BE2C (cell line): ENCODE measurements around the gene CTNNBL1.
A peak's percentile ranks its signal among the peaks of the same experiment; 100 is the strongest.

Experiments used
- DNase-seq: peaks from one replicate; pipeline ENCODE4 v3.0.0-alpha.2; 2020
- H3K27me3 ChIP-seq: fragments of 250-450 bp; sonication (Bioruptor Pico); 2 replicates; pipeline ENCODE4 v1.5.1; 2020; ENCODE audit warnings: mild to moderate bottlenecking
- H3K36me3 ChIP-seq: fragments of 250-450 bp; sonication (Bioruptor Pico); 2 replicates; pipeline ENCODE4 v1.5.1; 2020; ENCODE audit warnings: mild to moderate bottlenecking
- H3K4me1 ChIP-seq: fragments of 250-450 bp; sonication (Bioruptor Pico); 2 replicates; pipeline ENCODE4 v1.5.1; 2020
- H3K4me3 ChIP-seq: 2 replicates; pipeline ENCODE4 v1.5.1; 2011; ENCODE audit warnings: low read depth, low read length
- H3K9me3 ChIP-seq: fragments of 250-450 bp; sonication (Bioruptor Pico); 2 replicates; pipeline ENCODE4 v1.5.1; 2020
- TF ChIP-seq, protein P1 (sequence below): IDR thresholded peaks from 2 replicates; pipeline ENCODE4 v1.5.1; 2012; ENCODE audit warnings: mild to moderate bottlenecking, low read depth, low read length

CTNNBL1 gene

DNA sequence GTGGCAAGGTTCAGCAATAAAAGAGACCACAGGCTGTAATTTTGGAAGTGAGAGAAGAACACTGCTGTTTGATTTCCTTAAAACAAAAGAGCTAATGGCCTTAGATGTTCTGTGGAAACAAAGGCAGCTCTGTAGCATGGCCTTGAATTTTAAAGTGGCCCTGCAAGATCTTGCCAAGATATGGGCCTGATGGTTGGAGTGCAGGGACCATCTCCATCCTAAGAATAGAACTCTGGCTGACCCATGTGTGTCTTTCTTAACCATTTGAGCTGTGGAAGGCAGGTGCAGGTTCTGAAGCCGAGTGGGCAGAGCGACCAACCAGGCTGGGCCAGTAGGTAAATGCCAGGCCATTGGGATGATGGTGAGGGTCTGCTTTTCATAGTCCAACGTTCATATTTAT is 135.3 kb downstream of the CTNNBL1 start:
- peaks cover 24% of the 10 kb centered on the region for H3K4me1 ChIP-seq
- TF ChIP-seq, protein P1, sequence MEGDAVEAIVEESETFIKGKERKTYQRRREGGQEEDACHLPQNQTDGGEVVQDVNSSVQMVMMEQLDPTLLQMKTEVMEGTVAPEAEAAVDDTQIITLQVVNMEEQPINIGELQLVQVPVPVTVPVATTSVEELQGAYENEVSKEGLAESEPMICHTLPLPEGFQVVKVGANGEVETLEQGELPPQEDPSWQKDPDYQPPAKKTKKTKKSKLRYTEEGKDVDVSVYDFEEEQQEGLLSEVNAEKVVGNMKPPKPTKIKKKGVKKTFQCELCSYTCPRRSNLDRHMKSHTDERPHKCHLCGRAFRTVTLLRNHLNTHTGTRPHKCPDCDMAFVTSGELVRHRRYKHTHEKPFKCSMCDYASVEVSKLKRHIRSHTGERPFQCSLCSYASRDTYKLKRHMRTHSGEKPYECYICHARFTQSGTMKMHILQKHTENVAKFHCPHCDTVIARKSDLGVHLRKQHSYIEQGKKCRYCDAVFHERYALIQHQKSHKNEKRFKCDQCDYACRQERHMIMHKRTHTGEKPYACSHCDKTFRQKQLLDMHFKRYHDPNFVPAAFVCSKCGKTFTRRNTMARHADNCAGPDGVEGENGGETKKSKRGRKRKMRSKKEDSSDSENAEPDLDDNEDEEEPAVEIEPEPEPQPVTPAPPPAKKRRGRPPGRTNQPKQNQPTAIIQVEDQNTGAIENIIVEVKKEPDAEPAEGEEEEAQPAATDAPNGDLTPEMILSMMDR, result no peak

DNA sequence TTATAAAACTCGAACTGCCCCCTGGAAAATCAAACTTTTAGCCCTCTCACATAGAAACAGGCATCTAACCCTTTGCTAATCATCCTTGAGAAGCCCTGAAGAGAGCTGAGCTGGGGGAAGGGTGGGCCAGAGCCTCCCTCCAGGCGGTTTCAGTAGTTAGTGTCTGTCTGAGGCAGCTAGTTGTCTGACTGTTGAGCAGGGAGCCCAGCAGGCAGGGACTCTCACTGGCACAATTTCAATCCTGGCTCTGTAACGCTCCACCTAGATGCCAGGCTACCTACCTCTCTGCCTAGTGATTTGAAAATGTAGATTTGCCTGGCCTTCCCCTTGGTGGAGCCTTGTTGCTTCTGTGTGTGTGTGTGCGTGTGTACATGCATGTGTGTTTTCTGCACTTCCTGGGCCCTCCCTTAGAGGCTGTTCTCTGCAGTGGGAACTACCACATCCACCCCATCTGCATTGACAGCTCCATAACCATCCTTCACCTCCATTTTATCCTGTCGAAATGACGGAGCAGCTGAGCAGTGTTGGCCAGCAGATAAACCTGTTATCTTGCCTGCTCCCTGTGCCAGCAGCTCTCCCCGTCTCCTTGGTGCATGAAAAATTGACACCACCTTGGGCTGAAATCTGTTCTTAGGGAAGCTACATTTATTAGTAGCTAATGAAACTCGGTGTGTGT is 139.5 kb downstream of the CTNNBL1 start:
- DNase-seq, result peak; percentile 15
- Histone ChIP-seq H3K9me3 (no peaks in the 10 kb centered on the region), H3K4me3 (no peak overlapping the region), H3K36me3 (no peaks in the 10 kb centered on the region), H3K4me1 (peaks cover 22% of the 10 kb centered on the region), H3K27me3 (no peaks in the 10 kb centered on the region)
- TF ChIP-seq, protein P1, result no peak

More for the DNA sequence above, 135.3 kb downstream of the CTNNBL1 start:
- Histone ChIP-seq H3K9me3 (no peaks in the 10 kb centered on the region), H3K36me3 (no peaks in the 10 kb centered on the region), H3K27me3 (no peaks in the 10 kb centered on the region), H3K4me3 (no peak overlapping the region)
- DNase-seq, result no peak

DNA sequence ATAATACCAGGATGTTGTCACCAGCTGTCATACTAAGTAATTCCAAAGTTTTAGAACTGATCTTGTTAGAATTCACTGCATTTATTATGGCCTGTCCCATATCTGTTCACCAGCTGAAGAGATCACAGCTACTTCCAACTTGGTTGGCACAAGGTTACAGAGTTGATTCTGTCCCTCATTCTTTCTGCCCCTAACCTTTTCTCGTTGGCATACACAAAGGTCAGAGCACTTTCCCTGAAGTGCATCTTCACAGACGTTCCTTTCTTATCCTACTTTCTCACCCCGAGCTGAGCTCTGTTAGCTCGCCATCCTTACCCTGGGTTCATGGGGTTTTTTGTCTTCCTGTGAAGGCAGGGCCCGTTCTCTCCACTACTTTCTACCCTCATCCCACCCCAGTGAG is 143.1 kb downstream of the CTNNBL1 start:
- peaks cover 4% of the 10 kb centered on the region; the same call in 1 of the 2 replicates for H3K36me3 ChIP-seq
- DNase-seq, result no peak
- TF ChIP-seq, protein P1, result no peak

DNA sequence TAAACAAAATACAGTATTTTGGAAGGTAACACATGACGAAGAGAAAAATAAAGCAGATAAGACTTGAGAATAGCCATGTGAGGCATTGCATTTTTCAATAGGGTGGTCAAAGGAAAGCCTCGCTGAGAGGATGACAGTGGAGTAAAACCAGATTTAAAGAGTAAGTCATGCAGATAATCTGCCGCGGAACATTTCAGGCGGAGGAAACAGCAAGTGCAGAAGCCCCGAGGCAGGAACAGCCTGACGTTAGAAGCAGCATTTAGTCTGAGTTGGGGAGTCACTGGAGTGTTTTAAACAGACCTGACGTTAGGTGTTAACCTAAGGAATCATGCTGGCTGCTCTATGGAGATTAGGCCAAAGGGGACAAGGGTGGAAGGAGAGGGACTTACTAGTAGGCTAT is 144.1 kb downstream of the CTNNBL1 start:
- DNase-seq, result peak; percentile 55
- Histone ChIP-seq H3K36me3 (peaks cover 6% of the 10 kb centered on the region), H3K27me3 (no peaks in the 10 kb centered on the region), H3K4me3 (no peak overlapping the region), H3K4me1 (peaks cover 15% of the 10 kb centered on the region), H3K9me3 (no peaks in the 10 kb centered on the region)
- TF ChIP-seq, protein P1, result no peak

More for the DNA sequence above, 143.1 kb downstream of the CTNNBL1 start:
- Histone ChIP-seq H3K4me1 (peaks cover 16% of the 10 kb centered on the region), H3K27me3 (no peaks in the 10 kb centered on the region), H3K4me3 (no peak overlapping the region), H3K9me3 (no peaks in the 10 kb centered on the region)

DNA sequence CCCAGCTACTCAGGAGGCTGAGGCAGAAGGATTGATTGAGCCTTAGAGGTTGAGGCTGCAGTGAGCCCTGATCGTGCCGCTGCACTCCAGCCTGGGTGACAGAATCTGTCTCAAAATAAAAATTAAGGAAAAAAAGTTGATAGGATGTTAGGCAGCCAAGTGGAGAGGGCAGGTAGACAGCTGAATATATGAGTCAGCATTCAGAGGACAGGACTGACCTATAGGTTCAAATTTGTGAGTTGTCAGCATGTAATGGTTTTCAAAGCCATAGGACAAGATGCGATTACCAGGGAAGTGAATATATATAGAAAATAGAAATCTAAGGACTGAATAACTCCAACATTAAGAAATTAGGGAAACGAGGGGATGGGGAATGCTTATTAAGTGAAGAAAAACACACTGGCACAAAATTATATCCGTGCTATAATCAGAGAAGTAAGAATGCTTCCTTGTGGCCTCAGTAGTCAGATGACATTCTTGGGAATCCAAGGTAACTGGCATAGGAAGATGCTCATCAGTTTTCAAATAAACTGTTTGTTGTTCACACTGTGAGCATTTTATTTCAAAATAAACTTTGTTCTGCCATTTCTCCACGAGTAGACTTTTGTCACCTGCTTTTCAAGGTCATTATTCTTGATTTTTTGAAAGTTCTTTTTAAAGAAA is 145.1 kb downstream of the CTNNBL1 start:
- peaks cover 7% of the 10 kb centered on the region; the same call in 1 of the 2 replicates for H3K4me1 ChIP-seq
- DNase-seq, result no peak
- no peaks in the 10 kb centered on the region for H3K27me3 ChIP-seq
- TF ChIP-seq, protein P1, result no peak
- H3K36me3 ChIP-seq, result peaks cover 7% of the 10 kb centered on the region
- H3K9me3 ChIP-seq, result no peaks in the 10 kb centered on the region
- no peak overlapping the region for H3K4me3 ChIP-seq

DNA sequence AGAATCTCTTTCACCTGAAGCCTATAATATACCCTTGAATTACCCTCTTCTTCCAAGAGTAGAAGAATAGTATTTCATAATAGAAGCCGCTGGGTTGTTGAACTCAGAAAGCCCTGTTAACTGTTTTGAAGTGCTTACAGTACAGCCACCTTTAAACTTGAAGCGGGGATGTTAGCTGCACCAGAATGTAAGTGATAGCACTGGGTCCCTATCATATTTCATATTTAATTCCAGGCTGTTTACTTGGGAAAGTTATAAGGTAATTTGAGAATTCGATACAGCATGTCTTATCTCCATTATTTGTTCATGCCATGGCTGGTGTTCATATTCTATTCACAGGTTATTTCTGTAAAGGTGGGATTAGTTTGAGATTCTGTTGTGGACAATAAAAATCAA is 145.6 kb downstream of the CTNNBL1 start:
- TF ChIP-seq, protein P1, result no peak
- H3K36me3 ChIP-seq, result peaks cover 7% of the 10 kb centered on the region
- no peak for DNase-seq
- no peaks in the 10 kb centered on the region for H3K9me3 ChIP-seq
- no peak overlapping the region for H3K4me3 ChIP-seq
- no peaks in the 10 kb centered on the region for H3K27me3 ChIP-seq
- peaks cover 7% of the 10 kb centered on the region; the same call in 1 of the 2 replicates for H3K4me1 ChIP-seq
